ENCODE data around the gene MDN1.

The MDN1 gene

DNA sequence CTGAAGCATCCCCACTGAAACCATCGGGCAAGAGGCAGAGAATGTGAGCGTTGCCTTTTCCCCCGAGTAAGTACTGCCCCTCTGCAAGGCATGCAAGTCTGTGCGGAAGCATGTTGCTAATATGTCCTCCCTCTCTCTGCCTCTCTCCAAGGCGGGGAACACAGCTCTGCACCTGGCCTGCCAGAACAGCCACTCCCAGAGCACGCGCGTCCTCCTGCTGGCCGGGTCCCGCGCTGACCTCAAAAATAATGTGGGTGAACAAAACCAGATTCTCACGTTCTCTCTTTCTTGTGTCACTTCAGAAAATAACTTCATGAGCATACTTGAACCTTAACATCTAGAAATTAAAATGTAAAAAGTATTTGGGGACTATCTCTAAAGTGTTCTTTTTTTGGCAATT lies 207.5 kb downstream of the MDN1 start:
- peak; percentile 11 for DNase-seq
- H3K27me3 Mint-ChIP-seq (ENCODE audit: low read depth, poor library complexity): peaks cover 10% of the 10 kb centered on the region
- peaks cover 20% of the 10 kb centered on the region for H3K4me1 Mint-ChIP-seq
- no peak overlapping the region for H3K4me3 Mint-ChIP-seq
- no peaks in the 10 kb centered on the region for H3K9me3 Mint-ChIP-seq
- peak overlapping the region; percentile 40 for H3K27ac Mint-ChIP-seq
- peaks cover 6% of the 10 kb centered on the region for H3K36me3 Mint-ChIP-seq (ENCODE audit: low read depth)
- TF ChIP-seq, protein P1, sequence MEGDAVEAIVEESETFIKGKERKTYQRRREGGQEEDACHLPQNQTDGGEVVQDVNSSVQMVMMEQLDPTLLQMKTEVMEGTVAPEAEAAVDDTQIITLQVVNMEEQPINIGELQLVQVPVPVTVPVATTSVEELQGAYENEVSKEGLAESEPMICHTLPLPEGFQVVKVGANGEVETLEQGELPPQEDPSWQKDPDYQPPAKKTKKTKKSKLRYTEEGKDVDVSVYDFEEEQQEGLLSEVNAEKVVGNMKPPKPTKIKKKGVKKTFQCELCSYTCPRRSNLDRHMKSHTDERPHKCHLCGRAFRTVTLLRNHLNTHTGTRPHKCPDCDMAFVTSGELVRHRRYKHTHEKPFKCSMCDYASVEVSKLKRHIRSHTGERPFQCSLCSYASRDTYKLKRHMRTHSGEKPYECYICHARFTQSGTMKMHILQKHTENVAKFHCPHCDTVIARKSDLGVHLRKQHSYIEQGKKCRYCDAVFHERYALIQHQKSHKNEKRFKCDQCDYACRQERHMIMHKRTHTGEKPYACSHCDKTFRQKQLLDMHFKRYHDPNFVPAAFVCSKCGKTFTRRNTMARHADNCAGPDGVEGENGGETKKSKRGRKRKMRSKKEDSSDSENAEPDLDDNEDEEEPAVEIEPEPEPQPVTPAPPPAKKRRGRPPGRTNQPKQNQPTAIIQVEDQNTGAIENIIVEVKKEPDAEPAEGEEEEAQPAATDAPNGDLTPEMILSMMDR (IDR thresholded peaks at IDR 0.05): no peak

DNA sequence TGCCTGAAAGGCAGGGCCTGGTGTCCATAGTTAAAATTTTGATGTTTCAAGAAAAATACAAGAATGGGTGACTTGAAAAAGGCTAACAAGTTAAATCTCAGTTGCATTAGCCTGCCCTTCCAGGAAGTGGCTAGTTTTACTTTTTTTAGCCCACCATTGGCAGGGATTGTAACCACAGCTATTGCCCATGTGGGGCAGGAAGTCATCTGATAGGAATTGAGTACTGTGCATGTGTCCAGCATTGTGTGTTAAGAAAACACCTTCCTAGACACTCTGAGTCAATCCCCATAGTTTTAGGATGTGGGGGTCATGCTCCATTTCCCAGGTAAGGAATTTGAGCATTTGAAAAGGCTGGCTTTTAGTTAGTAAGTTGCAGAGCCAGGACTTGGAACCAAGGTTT lies 207.9 kb downstream of the MDN1 start:
- Mint-ChIP-seq H3K27me3 (ENCODE audit: low read depth, poor library complexity) (peaks cover 10% of the 10 kb centered on the region), H3K36me3 (ENCODE audit: low read depth) (peaks cover 4% of the 10 kb centered on the region), H3K9me3 (no peaks in the 10 kb centered on the region), H3K4me1 (peaks cover 18% of the 10 kb centered on the region), H3K27ac (no peak overlapping the region), H3K4me3 (no peak overlapping the region)
- TF ChIP-seq, protein P1 (IDR thresholded peaks at IDR 0.05): no peak
- DNase-seq: no peak

DNA sequence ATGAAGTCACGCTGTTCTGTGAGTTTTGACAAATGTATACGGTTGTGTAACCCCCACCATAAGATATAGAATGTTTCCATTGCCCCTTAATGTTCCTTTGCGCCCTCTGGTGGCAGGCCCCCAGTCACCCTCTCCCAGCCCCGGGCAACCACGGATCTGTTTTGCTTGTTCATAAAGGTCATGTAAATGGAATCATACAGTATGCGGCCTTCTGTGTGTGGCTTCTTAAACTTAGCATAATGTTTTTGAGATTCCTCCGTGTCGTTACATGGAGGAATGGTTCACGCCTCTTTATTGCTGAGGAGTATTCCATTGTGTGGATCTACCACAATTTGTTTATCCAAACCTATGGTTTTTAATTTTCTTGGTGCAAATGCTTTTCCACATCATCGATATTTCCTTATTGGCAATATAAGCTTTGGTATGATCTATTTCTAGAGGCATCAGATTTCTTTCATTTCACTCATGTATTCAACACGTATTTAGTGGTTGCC lies 209.4 kb downstream of the MDN1 start:
- Mint-ChIP-seq H3K27me3 (ENCODE audit: low read depth, poor library complexity) (peaks cover 10% of the 10 kb centered on the region), H3K4me1 (peaks cover 25% of the 10 kb centered on the region), H3K36me3 (ENCODE audit: low read depth) (peaks cover 4% of the 10 kb centered on the region), H3K27ac (no peak overlapping the region), H3K9me3 (no peaks in the 10 kb centered on the region), H3K4me3 (no peak overlapping the region)
- peak; percentile 67 for DNase-seq
- TF ChIP-seq, protein P1 (IDR thresholded peaks at IDR 0.05): peak; percentile 61

DNA sequence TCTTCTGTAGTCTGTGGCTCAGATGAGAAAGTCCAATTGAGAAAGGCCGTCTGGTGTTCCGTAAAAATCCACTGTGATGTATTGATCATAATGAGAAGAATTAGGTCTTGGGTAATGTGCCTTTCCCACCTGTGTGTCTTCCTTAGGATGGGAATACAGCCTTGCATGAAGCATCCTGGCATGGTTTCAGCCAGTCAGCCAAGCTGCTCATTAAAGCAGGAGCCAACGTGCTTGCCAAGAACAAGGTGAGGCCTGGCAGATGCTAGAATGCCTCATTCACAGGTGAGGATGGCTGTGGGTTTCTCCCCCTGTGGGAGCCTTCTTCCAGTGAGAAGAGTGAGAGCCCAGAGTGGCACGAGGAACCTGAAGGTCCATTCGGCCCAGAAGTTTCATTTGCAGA lies 213.7 kb downstream of the MDN1 start:
- Mint-ChIP-seq H3K27me3 (ENCODE audit: low read depth, poor library complexity) (peaks cover 6% of the 10 kb centered on the region), H3K4me1 (peaks cover 55% of the 10 kb centered on the region), H3K36me3 (ENCODE audit: low read depth) (peaks cover 4% of the 10 kb centered on the region), H3K4me3 (no peak overlapping the region), H3K9me3 (no peaks in the 10 kb centered on the region), H3K27ac (no peak overlapping the region)
- no peak for DNase-seq
- TF ChIP-seq, protein P1 (IDR thresholded peaks at IDR 0.05): no peak

DNA sequence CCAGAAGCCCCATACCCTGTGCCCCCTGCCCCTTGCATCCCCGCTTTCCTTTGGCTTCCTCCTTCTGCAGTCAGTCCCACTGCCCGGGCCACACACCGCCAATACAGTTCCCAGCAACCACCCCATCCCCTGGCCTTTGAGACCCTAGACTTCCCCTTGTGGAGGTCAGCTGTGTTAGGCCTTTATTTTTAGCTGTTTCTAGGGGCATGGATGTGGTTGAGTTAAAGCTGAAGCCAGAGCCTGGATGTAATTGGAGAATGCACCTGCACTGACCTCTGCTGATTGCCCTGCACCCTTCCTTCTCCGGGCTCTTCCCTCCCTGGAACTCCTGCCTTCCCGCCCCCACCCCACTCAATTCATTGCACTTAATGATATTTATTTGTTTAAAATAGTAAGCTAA lies 214.9 kb downstream of the MDN1 start:
- TF ChIP-seq, protein P1 (IDR thresholded peaks at IDR 0.05): no peak
- Mint-ChIP-seq H3K4me3 (no peak overlapping the region), H3K27me3 (ENCODE audit: low read depth, poor library complexity) (peaks cover 4% of the 10 kb centered on the region), H3K36me3 (ENCODE audit: low read depth) (no peaks in the 10 kb centered on the region), H3K27ac (peak overlapping the region; percentile 91), H3K9me3 (no peaks in the 10 kb centered on the region), H3K4me1 (peaks cover 58% of the 10 kb centered on the region)
- DNase-seq: peak; percentile 15

DNA sequence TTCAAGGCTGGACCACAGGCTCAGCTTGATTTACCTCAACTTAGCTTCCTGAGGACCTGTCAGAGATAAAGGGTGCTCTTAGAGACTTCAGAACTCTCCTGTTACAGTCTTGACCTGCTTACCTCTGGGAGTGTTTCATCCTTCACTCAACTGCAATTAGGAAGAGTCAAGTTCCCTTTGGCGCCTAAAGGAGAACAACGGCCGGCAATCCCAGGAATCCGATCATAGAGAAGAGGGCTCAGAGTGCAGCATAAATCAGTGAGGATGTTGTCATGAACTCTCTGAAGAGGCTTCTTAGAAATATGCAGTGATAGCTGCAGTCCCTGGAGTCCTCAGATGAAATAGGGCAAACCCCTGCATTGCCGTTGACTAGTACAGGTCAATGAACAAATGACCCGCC lies 217.4 kb downstream of the MDN1 start:
- Mint-ChIP-seq H3K27me3 (ENCODE audit: low read depth, poor library complexity) (no peaks in the 10 kb centered on the region), H3K4me3 (peak overlapping the region; percentile 7)

More for the DNA sequence above, 217.4 kb downstream of the MDN1 start:
- Mint-ChIP-seq H3K4me1 (peaks cover 75% of the 10 kb centered on the region), H3K9me3 (no peaks in the 10 kb centered on the region), H3K36me3 (ENCODE audit: low read depth) (peaks cover 8% of the 10 kb centered on the region), H3K27ac (peak overlapping the region; percentile 85)
- peak; percentile 24 for DNase-seq
- TF ChIP-seq, protein P1 (IDR thresholded peaks at IDR 0.05): no peak
